Measurements from ENCODE around the gene SFXN3. TPM values are rescaled to one million over a fixed set of nuclear protein-coding genes. Genes with fewer than 3 reads are reported as not detected.

SFXN3 gene, protein sequence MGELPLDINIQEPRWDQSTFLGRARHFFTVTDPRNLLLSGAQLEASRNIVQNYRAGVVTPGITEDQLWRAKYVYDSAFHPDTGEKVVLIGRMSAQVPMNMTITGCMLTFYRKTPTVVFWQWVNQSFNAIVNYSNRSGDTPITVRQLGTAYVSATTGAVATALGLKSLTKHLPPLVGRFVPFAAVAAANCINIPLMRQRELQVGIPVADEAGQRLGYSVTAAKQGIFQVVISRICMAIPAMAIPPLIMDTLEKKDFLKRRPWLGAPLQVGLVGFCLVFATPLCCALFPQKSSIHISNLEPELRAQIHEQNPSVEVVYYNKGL
- 51.3 and 52.0 TPM in 2 replicates for total RNA-seq

DNA sequence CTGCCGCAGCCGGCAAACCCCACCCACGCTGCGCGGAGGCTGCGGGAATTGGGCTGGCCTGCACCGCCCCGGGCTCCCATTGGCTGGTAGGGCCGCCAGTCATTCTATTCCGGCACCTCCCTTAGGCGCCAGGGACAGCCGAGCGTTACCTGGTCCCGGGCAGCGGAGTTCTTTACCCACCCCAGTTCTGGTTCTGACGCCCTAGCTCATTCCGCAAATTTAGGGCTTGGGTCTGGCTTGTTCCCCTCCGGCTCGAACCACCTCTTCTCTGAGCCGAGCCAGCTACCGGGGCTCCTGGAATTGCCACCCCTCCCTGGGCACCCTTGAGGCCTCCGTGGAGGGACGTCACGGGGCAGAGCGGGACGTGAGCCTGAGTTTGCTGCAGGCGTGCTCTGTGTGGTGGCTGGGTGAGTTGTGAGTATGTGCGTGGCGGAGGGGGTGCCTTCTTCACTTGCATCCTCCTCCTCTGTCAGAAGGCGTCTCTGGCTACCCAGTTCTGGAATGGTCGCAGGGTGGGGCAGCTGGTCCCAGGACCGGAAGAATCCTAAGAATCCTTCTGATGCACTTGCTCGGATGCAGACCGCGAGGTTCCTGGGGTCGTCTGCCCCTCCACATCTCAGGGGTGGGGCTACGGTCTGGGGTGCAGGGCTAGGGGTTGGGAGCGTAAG lies at the start of gene SFXN3, which contains the start of gene PDZD7:
Gene SFXN3, plus strand, starts transcription at position 107 of the 668 bp plus-strand sequence. CDS start 3,461 bp downstream, outside the sequence.
Gene PDZD7, minus strand, starts transcription at position 2 of the 668 bp plus-strand sequence. CDS start 910 bp downstream, outside the sequence.

DNA sequence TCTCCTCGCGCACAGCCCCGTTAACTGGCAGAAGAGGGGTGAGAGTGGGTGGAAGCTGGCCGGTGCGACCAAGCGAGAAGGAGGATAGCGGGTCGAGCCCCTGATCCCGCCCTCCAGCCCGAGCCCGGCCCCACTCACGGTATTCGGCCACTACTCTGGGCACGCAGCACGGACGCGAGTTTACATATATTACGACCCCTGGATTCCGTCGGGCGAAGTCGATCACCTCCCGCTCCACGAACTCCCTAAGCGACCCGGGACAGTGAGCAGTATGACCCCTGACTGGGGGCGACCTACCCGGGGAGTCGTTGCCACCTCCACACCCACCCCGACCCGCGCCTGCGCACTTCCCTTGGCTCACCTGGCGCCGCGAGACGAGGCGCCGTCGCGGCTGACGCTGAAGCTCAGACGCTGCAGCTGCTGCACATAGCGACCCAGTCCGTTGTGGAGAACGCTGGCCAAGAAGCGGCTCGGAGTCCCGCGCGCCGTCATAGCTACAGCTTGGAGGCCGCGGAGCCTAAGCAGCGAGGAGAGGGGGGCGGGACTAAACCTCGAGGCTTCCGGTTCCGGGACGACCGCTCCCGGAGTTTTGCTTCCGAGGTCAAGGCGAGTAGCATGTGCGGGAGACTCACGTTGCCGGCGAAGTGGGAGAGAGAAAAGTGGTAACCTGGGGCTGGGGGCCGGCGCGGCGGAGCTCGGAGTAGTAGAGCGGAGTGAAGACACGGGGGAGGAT lies 43.9 kb upstream of the SFXN3 start, which contains the start of the genes MRPL43 and TWNK:
Gene MRPL43, minus strand, starts transcription at position 546 of the 733 bp plus-strand sequence. Its CDS starts 54 bp downstream, at position 492.
Gene TWNK, plus strand, starts transcription at position 592 of the 733 bp plus-strand sequence. CDS start 668 bp downstream, outside the sequence.

DNA sequence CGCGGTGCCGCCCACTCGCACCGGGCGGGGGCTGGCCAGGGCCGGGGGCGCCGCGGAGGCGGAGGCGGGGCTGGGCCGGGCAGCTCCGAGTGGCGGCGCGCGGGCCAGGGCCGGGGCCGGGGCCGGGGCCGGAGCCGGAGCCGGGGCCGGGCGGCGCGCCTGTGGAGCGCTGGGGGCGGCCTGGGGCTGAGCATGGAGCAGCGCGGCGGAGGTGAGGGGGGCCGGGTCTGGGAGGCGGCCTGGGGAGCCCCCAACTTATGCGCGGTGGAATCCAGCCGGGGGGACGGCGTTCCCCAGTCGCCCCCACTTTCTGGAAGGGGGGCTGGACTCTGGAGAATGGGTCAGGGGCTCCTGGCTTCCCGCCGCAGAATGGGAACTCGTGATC lies 31.3 kb upstream of the SFXN3 start, which contains the start of gene LZTS2:
Gene LZTS2, plus strand, starts transcription at position 67 of the 385 bp plus-strand sequence. CDS start 2,731 bp downstream, outside the sequence.

DNA sequence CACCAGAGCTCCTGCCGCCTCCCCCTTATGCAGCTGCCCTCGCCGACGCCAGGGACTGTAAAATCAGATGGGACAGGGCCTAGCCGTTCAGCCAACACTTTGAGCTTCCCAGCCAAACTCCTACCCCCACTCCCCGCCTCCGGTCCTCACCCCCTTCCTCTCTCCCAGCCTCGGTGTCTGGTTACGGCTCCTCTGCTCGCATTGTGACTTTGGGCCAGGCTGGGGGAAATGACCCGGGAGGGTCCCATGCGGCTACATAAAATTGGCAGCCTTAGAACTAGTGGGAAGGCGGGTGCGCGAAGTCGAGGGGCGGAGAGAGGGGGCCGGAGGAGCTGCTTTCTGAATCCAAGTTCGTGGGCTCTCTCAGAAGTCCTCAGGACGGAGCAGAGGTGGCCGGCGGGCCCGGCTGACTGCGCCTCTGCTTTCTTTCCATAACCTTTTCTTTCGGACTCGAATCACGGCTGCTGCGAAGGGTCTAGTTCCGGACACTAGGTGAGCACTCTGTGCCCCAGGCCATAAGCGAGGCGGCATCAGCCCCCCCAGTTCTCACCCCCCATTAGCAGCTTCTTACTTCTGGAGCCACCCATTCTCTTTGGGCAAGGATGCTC lies 30.7 kb downstream of the SFXN3 start, which contains the start of gene KAZALD1:
Gene KAZALD1, plus strand, starts transcription at position 366 of the 608 bp plus-strand sequence. CDS start 604 bp downstream, outside the sequence.

Other genes starting within 250 kb of the SFXN3 start
- gene SLF2, start 118.3 kb upstream of the SFXN3 start, total RNA-seq: 14.0 and 25.8 TPM in 2 replicates
- gene SEMA4G, start 61.7 kb upstream of the SFXN3 start, total RNA-seq: 0.30 and 0.65 TPM in 2 replicates
- 58.1 and 83.1 TPM in 2 replicates for gene MRPL43, start 43.7 kb upstream of the SFXN3 start, total RNA-seq
- 8.8 and 10.9 TPM in 2 replicates for gene TWNK, start 43.7 kb upstream of the SFXN3 start, total RNA-seq
- 37.4 and 58.7 TPM in 2 replicates for gene LZTS2, start 31.4 kb upstream of the SFXN3 start, total RNA-seq
- 0.65 and 1.1 TPM in 2 replicates for gene PDZD7, start 105 bp upstream of the SFXN3 start, total RNA-seq
- 3.6 and 7.6 TPM in 2 replicates for gene KAZALD1, start 30.8 kb downstream of the SFXN3 start, total RNA-seq
- gene TLX1, start 100.1 kb downstream of the SFXN3 start, total RNA-seq: 0.15 TPM in 1 of 2 replicates, not detected in the other
- gene LBX1, start 198.2 kb downstream of the SFXN3 start, total RNA-seq: not detected in 2 replicates

Measured in epithelial cell of umbilical artery (primary cell).